ENCODE results near the gene DLG1. TPM values are rescaled to one million over a fixed set of nuclear protein-coding genes. Genes with fewer than 3 reads are reported as not detected.

DLG1 gene
- total RNA-seq, 1 donor from 2014 or later: 123 TPM

DNA sequence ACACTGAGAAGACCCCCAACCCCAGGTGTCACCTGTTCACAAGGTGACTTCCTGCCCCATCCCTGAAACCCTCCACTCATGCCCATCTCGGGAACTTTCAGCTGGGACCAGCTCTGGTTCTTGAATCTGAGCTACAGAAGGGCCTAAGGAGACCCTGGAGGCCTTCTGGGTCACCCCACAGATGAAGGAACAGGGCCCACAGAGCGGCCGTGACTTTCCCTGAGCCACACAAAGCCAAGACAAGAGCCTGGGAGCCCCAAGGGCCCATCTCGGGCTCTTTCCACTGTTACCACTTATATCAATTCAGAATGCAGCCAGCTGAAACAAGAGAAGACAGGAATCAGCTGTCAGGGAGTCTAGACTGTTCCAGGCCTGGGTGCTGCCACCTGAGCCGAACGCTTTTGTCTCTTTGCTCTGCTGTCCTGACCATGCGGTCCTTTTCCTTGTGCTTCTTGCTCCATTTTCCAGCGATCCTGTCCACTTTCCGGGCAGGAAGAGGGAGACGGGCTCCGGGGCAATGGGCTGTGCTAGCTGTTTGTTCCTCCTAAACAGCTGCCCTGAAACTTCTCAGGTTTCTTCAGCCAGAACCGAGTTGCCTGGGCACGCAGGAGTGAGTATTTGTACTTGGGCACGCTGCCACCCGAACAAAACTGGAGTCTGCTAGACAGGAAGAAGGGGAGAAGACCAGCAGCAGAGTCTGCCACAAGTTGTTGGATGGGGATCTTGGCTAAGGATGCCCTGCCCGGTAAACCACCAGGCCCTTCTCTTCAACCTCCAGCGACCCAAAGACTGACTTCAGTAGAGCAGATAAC is 301.8 kb downstream of the DLG1 start:
- peak; percentile 78 for DNase-seq

- peak; percentile 58 for DNase-seq
Measured at GRCh38 chr3:196995646-196996355, 302.6 kb downstream of the DLG1 start.

- no peak for DNase-seq
Measured at GRCh38 chr3:196995027-196995426, 303.4 kb downstream of the DLG1 start.

DNA sequence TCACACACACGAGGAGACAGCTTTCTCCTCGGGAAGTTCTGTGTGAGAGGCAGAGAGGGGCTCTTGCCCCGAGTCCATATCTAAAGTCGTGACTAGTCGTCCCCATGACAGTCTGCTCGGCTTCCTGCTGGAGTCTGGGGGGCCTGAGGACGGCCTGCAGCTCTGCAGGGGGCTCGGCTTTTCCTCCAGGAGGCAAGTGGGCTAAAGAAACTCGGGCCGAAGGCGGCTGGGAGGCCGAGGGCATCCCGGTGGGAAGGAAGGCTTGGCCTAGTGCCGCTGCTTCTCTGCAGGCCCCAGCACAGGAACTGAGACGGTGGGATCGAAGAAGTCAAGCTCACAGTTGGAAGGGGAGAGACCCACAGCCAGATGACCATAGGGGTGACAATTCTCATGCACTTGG is 304.4 kb downstream of the DLG1 start:
- no peak for DNase-seq

Small RNA genes lying within 50 kb of the gene (small RNA-seq; reads per million reads assigned to genes)
- 0.05 reads per million for gene MIR4797 (ENCODE audit: low replicate concordance)
